GM21825 (cell line): Measurements from ENCODE around the gene CLMN.
"Not testable (repeated sequence)": the region's sequence is repeated elsewhere in the genome, so short reads cannot be mapped to it uniquely, and the experiment has no call there.

Experiments
- ATAC-seq: cut with Tn5 transposase; IDR thresholded peaks from one replicate; pipeline ENCODE4 v1.9.1; 2021; ENCODE audit warnings: mild to moderate bottlenecking, moderate library complexity; ENCODE audit not compliant: unreplicated experiment

Gene CLMN

GRCh38 chr14:95197551-95197950, 122.2 kb downstream of the CLMN start:
- ATAC-seq, result no peak

GRCh38 chr14:95196826-95197545, 122.7 kb downstream of the CLMN start:
- no peak for ATAC-seq

GRCh38 chr14:95196268-95196667, 123.4 kb downstream of the CLMN start:
- ATAC-seq, result peak; percentile 57

- no peak for ATAC-seq
Observed at GRCh38 chr14:95195031-95195430, 124.7 kb downstream of the CLMN start.

GRCh38 chr14:95193081-95193480, 126.6 kb downstream of the CLMN start:
- ATAC-seq, result no peak

- ATAC-seq, result no peak
Observed at GRCh38 chr14:95192311-95192710, 127.4 kb downstream of the CLMN start.

- ATAC-seq, result no peak
Observed at GRCh38 chr14:95191445-95192199, 128.1 kb downstream of the CLMN start.

GRCh38 chr14:95190857-95191256, 128.9 kb downstream of the CLMN start:
- no peak for ATAC-seq

GRCh38 chr14:95190346-95190840, 129.3 kb downstream of the CLMN start:
- no peak for ATAC-seq

- no peak for ATAC-seq
Observed at GRCh38 chr14:95189367-95190132, 130.2 kb downstream of the CLMN start.

GRCh38 chr14:95188380-95188779, 131.3 kb downstream of the CLMN start:
- ATAC-seq, result no peak

GRCh38 chr14:95185767-95186392, 133.8 kb downstream of the CLMN start:
- ATAC-seq, result no peak

GRCh38 chr14:95185033-95185766, 134.5 kb downstream of the CLMN start:
- ATAC-seq, result no peak

- ATAC-seq, result no peak
Observed at GRCh38 chr14:95184413-95184790, 135.3 kb downstream of the CLMN start.

- ATAC-seq, result no peak
Observed at GRCh38 chr14:95183532-95184412, 135.9 kb downstream of the CLMN start.

- ATAC-seq, result no peak
Observed at GRCh38 chr14:95183082-95183481, 136.6 kb downstream of the CLMN start.

GRCh38 chr14:95182379-95182778, 137.3 kb downstream of the CLMN start:
- ATAC-seq, result no peak

GRCh38 chr14:95180966-95181741, 138.6 kb downstream of the CLMN start:
- no peak for ATAC-seq

- ATAC-seq, result not testable (repeated sequence)
Observed at GRCh38 chr14:95175670-95176069, 144.0 kb downstream of the CLMN start.
